B cell (primary cell): ENCODE results near the gene UBE2F. TPM values are rescaled to one million over a fixed set of nuclear protein-coding genes. Genes with fewer than 3 reads are reported as not detected.
"Not testable (repeated sequence)": the region's sequence is repeated elsewhere in the genome, so short reads cannot be mapped to it uniquely, and the experiment has no call there.

Experiments used
- ATAC-seq: fragments of 200-7000 bp; cut with Tn5 transposase; one replicate; pipeline ENCODE4 v1.10.0; 2021; ENCODE audit warnings: low read depth, mild to moderate bottlenecking, moderate number of reproducible peaks, moderate library complexity
- CTCF ChIA-PET: fragments of 350-600 bp; sonication (Branson Sonifier 250); formaldehyde crosslinking; loops from one replicate; lab custom pipeline; 2021; ENCODE audit warnings: antibody characterized with exemption, inconsistent platforms; lab: Charles Lee
- POLR2A ChIA-PET: fragments of 350-600 bp; sonication (Branson Sonifier 250); formaldehyde crosslinking; loops from one replicate; lab custom pipeline; 2021; ENCODE audit warnings: antibody characterized with exemption; lab: Charles Lee
- DNase-seq: peaks from one replicate; pipeline ENCODE4 v3.0.0; 2013
- H2AFZ ChIP-seq: 2 replicates; pipeline ENCODE4 v1.6.1; 2012; ENCODE audit warnings: mild to moderate bottlenecking, low read depth, low read length; ENCODE audit not compliant: insufficient read depth, poor library complexity, severe bottlenecking
- H3K27ac ChIP-seq, 2 donors: 1 replicate in 1 of 2; 2 replicates in 1 of 2; pipeline ENCODE4 v1.5.1; 2012 to 2013; ENCODE audit warnings: low read length in 2 of 2, mild to moderate bottlenecking in 2 of 2, moderate library complexity in 1 of 2
- H3K27me3 ChIP-seq, 4 experiments: fragments of 200-600 bp in 1 of 4; sonication (generic) in 1 of 4; replicated peaks in 1 of 4; 1 replicate in 2 of 4; 2 replicates in 2 of 4; pipeline versions ENCODE4 v1.6.1 to v1.7.0; 2013 to 2016; ENCODE audit warnings: low read length in 3 of 4, mild to moderate bottlenecking in 2 of 4, mixed read lengths in 1 of 4, moderate library complexity in 1 of 4; ENCODE audit not compliant: insufficient read depth in 4 of 4, control insufficient read depth in 3 of 4; ENCODE audit errors: control extremely low read depth in 1 of 4
- H3K36me3 ChIP-seq, 2 experiments: replicated peaks in 1 of 2; 1 replicate in 1 of 2; 2 replicates in 1 of 2; pipeline versions ENCODE4 v1.6.1 to v1.7.1; 2013; ENCODE audit warnings: low read length in 1 of 2; ENCODE audit not compliant: insufficient read depth in 2 of 2, control insufficient read depth in 1 of 2; ENCODE audit errors: control extremely low read depth in 1 of 2, extremely low read depth in 1 of 2
- H3K4me1 ChIP-seq, 2 donors: fragments of 200-600 bp in 1 of 2; sonication (generic) in 1 of 2; 1 replicate in 1 of 2; 2 replicates in 1 of 2; pipeline versions ENCODE4 v1.5.1 to v1.6.1; 2013 to 2017; ENCODE audit warnings: low read length in 2 of 2; ENCODE audit not compliant: control insufficient read depth in 2 of 2, insufficient read depth in 2 of 2
- H3K4me2 ChIP-seq: replicated peaks from 2 replicates; pipeline ENCODE3; 2012; ENCODE audit warnings: mild to moderate bottlenecking, low read depth, low read length; ENCODE audit not compliant: poor library complexity, severe bottlenecking
- H3K4me3 ChIP-seq, 5 experiments: fragments of 200-600 bp in 1 of 5; sonication (generic) in 1 of 5; 1 replicate in 3 of 5; 2 replicates in 2 of 5; pipeline versions ENCODE4 v1.5.1 to v1.7.0; 2011 to 2016; ENCODE audit warnings: low read length in 4 of 5, mild to moderate bottlenecking in 4 of 5, low read depth in 2 of 5, control low read depth in 1 of 5, moderate library complexity in 1 of 5; ENCODE audit not compliant: insufficient read depth in 1 of 5; ENCODE audit errors: control extremely low read depth in 1 of 5, extremely low read depth in 1 of 5
- H3K79me2 ChIP-seq: fragments of 200-600 bp; sonication (generic); one replicate; pipeline ENCODE4 v1.6.0; 2016; ENCODE audit warnings: low read length; ENCODE audit not compliant: control insufficient read depth, insufficient read depth
- H3K9ac ChIP-seq: fragments of 200-600 bp; sonication (generic); 2 replicates; pipeline ENCODE4 v1.6.1; 2017; ENCODE audit warnings: mild to moderate bottlenecking, low read length, moderate library complexity
- H3K9me3 ChIP-seq, 3 donors: one replicate each; pipeline versions ENCODE4 v1.6.1 to v1.7.1; 2013; ENCODE audit warnings: low read length in 2 of 3; ENCODE audit not compliant: control insufficient read depth in 2 of 3, insufficient read depth in 1 of 3; ENCODE audit errors: control extremely low read depth in 1 of 3
- H4K20me1 ChIP-seq: 2 replicates; pipeline ENCODE4 v1.6.0; 2012; ENCODE audit warnings: mild to moderate bottlenecking, low read length; ENCODE audit not compliant: insufficient read depth, control insufficient read depth, poor library complexity, severe bottlenecking
- H3K27ac Mint-ChIP-seq: one replicate; pipeline ENCODE4 v1.8.0; 2021; ENCODE audit warnings: mixed read lengths
- H3K27me3 Mint-ChIP-seq: one replicate; pipeline ENCODE4 v1.8.0; 2021; ENCODE audit warnings: mixed read lengths
- H3K4me1 Mint-ChIP-seq: one replicate; pipeline ENCODE4 v1.8.0; 2021; ENCODE audit warnings: mixed read lengths
- H3K4me3 Mint-ChIP-seq: one replicate; pipeline ENCODE4 v1.8.0; 2021; ENCODE audit warnings: mixed read lengths
- H3K9me3 Mint-ChIP-seq: one replicate; pipeline ENCODE4 v1.8.0; 2022; ENCODE audit warnings: mixed read lengths; ENCODE audit not compliant: insufficient read depth
- EZH2 ChIP-seq: IDR thresholded peaks from 2 replicates; pipeline ENCODE4 v1.6.1; 2012; ENCODE audit warnings: borderline replicate concordance, low read depth, mild to moderate bottlenecking, moderate library complexity, low read length; ENCODE audit not compliant: insufficient read depth, poor library complexity, severe bottlenecking
- WGBS: methylation state at CpG from one replicate; pipeline ENCODE4 v1.1.5; 2013; ENCODE audit warnings: missing lambda C conversion rate; ENCODE audit not compliant: insufficient coverage; 5-methylcytosine and 5-hydroxymethylcytosine counted together
- intact Hi-C: fragments of 100-400 bp; cut with micrococcal nuclease; formaldehyde crosslinking; loops from one replicate; pipeline ENCODE4 v1.10.0; 2022
- polyA plus RNA-seq: library from polyadenylated mRNA; depleted of rRNA; stranded (reverse); fragments of >200 nt; gene quantifications from 2 replicates; pipeline ENCODE4 v1.2.3, GENCODE V29; 2012
- total RNA-seq, 2 donors: library from RNA; stranded (reverse); fragments of 120-200 nt in 1 of 2; gene quantifications; 1 replicate in 1 of 2; 2 replicates in 1 of 2; pipeline versions ENCODE4 v1.2.3 to v1.2.4, GENCODE V29; 2013 to 2022
- TF ChIP-seq, protein P1 (sequence below): fragments of 200-600 bp; IDR thresholded peaks from one replicate; pipeline ENCODE4 v1.8.0; 2022; ENCODE audit warnings: antibody characterized with exemption, mild to moderate bottlenecking

The UBE2F gene
- total and polyA plus RNA-seq, 2 donors (not counting 1 experiment from before 2014, with no cell fraction given): 22.5 to 57.6 TPM

DNA sequence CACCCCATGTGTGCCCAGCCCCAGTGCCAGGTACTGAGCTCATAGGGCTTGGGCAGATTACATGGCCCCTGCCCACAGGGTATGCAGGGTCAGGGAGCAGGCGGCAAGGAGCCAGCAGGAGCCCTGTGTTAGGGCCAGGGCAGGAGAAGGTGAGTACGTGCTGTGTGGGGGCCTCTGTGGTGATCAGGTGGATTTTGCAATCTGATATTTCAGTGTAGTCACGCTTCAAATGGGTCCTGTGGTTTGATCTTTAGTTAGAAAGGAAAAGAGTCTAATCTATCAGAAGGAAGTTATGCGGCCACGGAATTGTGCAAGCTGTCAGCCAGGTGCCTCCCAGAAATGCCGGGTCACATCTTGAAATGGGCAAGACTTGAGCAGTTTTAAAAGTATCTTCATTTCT, 13.9 kb downstream of the UBE2F start:
- ATAC-seq (no peak), DNase-seq (no peak)
- Histone ChIP-seq H3K27ac (no peak overlapping the region), H3K4me3 (no peak overlapping the region), H3K4me2 (no peak overlapping the region), H3K9ac (no peak overlapping the region), H2AFZ (no peak overlapping the region), H3K36me3 (peaks cover 0 to 17% of the 10 kb centered on the region in 2 experiments), H3K79me2 (peaks cover 98% of the 10 kb centered on the region), H3K27me3 (no peaks in the 10 kb centered on the region), H4K20me1 (peaks cover 87% of the 10 kb centered on the region), H3K9me3 (no peaks in the 10 kb centered on the region), H3K4me1 (peaks cover 9 to 18% of the 10 kb centered on the region in 2 donors)
- no peak overlapping the region for H3K4me3 Mint-ChIP-seq
- intact Hi-C loops: no loop called here
- no peaks in the 10 kb centered on the region for H3K9me3 Mint-ChIP-seq
- H3K27ac Mint-ChIP-seq: peak overlapping the region; percentile 2
- ChIA-PET POLR2A (no interaction called here), CTCF (no interaction called here)
- WGBS: 35% methylated on average over 6 of the region's 6 CpGs
- H3K4me1 Mint-ChIP-seq: peaks cover 50% of the 10 kb centered on the region
- H3K27me3 Mint-ChIP-seq: no peaks in the 10 kb centered on the region
- TF ChIP-seq, protein P1, sequence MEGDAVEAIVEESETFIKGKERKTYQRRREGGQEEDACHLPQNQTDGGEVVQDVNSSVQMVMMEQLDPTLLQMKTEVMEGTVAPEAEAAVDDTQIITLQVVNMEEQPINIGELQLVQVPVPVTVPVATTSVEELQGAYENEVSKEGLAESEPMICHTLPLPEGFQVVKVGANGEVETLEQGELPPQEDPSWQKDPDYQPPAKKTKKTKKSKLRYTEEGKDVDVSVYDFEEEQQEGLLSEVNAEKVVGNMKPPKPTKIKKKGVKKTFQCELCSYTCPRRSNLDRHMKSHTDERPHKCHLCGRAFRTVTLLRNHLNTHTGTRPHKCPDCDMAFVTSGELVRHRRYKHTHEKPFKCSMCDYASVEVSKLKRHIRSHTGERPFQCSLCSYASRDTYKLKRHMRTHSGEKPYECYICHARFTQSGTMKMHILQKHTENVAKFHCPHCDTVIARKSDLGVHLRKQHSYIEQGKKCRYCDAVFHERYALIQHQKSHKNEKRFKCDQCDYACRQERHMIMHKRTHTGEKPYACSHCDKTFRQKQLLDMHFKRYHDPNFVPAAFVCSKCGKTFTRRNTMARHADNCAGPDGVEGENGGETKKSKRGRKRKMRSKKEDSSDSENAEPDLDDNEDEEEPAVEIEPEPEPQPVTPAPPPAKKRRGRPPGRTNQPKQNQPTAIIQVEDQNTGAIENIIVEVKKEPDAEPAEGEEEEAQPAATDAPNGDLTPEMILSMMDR: no peak
- no peak for TF ChIP-seq EZH2

DNA sequence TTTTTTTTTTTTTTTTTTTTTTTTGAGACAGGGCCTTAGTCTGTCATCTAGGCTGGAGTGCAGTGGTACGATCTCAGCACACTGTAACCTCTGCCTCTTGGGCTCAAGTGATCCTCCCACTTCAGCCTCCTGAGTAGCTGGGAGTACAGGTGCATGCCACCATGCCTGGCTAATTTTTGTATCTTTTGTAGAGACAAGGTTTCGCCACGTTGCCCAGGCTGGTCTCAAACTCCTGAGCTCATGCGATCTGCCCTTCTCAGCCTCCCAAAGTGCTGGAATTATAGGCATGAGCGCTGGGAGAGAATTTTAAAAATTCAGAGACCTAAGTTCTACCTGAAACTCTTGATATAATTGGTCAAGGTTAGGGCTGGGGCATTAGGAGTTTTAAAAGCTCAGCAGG, 14.8 kb downstream of the UBE2F start:
- H3K9me3 Mint-ChIP-seq, POLR2A ChIA-PET, H3K4me3 Mint-ChIP-seq, H3K9ac ChIP-seq, intact Hi-C loops, CTCF ChIA-PET, ATAC-seq, H3K27ac ChIP-seq, DNase-seq, H3K4me2 ChIP-seq, H2AFZ ChIP-seq, H3K27ac Mint-ChIP-seq, H3K36me3 ChIP-seq, H3K27me3 Mint-ChIP-seq, H3K9me3 ChIP-seq, H3K4me3 ChIP-seq, H3K27me3 ChIP-seq: not testable (repeated sequence)
- peaks cover 92% of the 10 kb centered on the region for H3K79me2 ChIP-seq
- H3K4me1 Mint-ChIP-seq: peaks cover 47% of the 10 kb centered on the region
- H3K4me1 ChIP-seq: peaks cover 9 to 18% of the 10 kb centered on the region in 2 donors
- H4K20me1 ChIP-seq: peaks cover 79% of the 10 kb centered on the region
- WGBS: 98% methylated on average over 4 of the region's 5 CpGs
